Endothelial cell of umbilical vein (primary cell): Measurements from ENCODE around the gene WNT6. TPM values are rescaled to one million over a fixed set of nuclear protein-coding genes. Genes with fewer than 3 reads are reported as not detected.

Experiments used
- BruUV-seq: library from RNA; stranded (reverse); fragments of 400-500 nt; replicated peaks from 2 replicates; lab custom pipeline; 2021; lab: Mats Ljungman, UMichigan
- CTCF ChIA-PET: fragments of 300-600, 350-600 bp; sonication (Branson Sonifier 250); formaldehyde crosslinking; loops from one replicate; lab custom pipeline; 2021; ENCODE audit warnings: antibody characterized with exemption, inconsistent platforms; lab: Charles Lee
- POLR2A ChIA-PET: fragments of 300-600, 350-600 bp; sonication (Branson Sonifier 250); formaldehyde crosslinking; loops from one replicate; lab custom pipeline; 2021; ENCODE audit warnings: antibody characterized with exemption, inconsistent platforms; lab: Charles Lee
- DNase-seq: peaks from one replicate; pipeline ENCODE4 v3.0.0-alpha.2; 2011; ENCODE audit warnings: low read depth, low spot score
- FAIRE-seq: peaks from 2 replicates; lab custom pipeline; 2011; peaks lifted over from hg19 to GRCh38; lab: Jason Lieb, UNC
- H2AFZ ChIP-seq: 2 replicates; pipeline ENCODE4 v1.6.0; 2012; ENCODE audit warnings: low read depth, low read length, control low read depth, inconsistent platforms
- H3K27ac ChIP-seq: 2 replicates; pipeline ENCODE4 v1.5.1; 2011; ENCODE audit warnings: low read depth, mild to moderate bottlenecking, control low read depth, low read length, moderate library complexity; ENCODE audit not compliant: insufficient read depth
- H3K27me3 ChIP-seq, 2 experiments: 2 replicates each; pipeline versions ENCODE4 v1.6.0 to v1.6.1; 2011; ENCODE audit warnings: low read length in 2 of 2, mixed read lengths in 1 of 2; ENCODE audit not compliant: control insufficient read depth in 2 of 2, insufficient read depth in 2 of 2
- H3K36me3 ChIP-seq, 2 experiments: 2 replicates in 1 of 2; 3 replicates in 1 of 2; pipeline ENCODE4 v1.5.1; 2011; ENCODE audit warnings: low read length in 2 of 2, mild to moderate bottlenecking in 1 of 2, moderate library complexity in 1 of 2; ENCODE audit not compliant: control insufficient read depth in 2 of 2, insufficient read depth in 2 of 2; ENCODE audit errors: extremely low read depth in 1 of 2
- H3K4me1 ChIP-seq: 3 replicates; pipeline ENCODE4 v1.5.1; 2011; ENCODE audit warnings: mild to moderate bottlenecking, low read length; ENCODE audit not compliant: control insufficient read depth, insufficient read depth; ENCODE audit errors: extremely low read depth
- H3K4me2 ChIP-seq: 2 replicates; pipeline ENCODE4 v1.6.1; 2011; ENCODE audit warnings: low read length, control low read depth, mixed read lengths; ENCODE audit not compliant: insufficient read depth
- H3K4me3 ChIP-seq, 3 experiments: fragments of 200-600 bp in 1 of 3; sonication (generic), shearing (Covaris generic) in 1 of 3; replicated peaks in 1 of 3; 2 replicates each; pipeline ENCODE4 v1.5.1; 2011 to 2016; ENCODE audit warnings: control low read depth in 3 of 3, low read length in 3 of 3, mild to moderate bottlenecking in 2 of 3, inconsistent platforms in 1 of 3, low read depth in 1 of 3, moderate library complexity in 1 of 3; ENCODE audit not compliant: insufficient read depth in 1 of 3
- H3K79me2 ChIP-seq: 2 replicates; pipeline ENCODE4 v1.6.0; 2012; ENCODE audit warnings: low read length, inconsistent platforms; ENCODE audit not compliant: control insufficient read depth, insufficient read depth
- H3K9ac ChIP-seq: replicated peaks from 2 replicates; pipeline ENCODE3; 2011; ENCODE audit warnings: low read length, control low read depth; ENCODE audit not compliant: insufficient read depth; ENCODE audit errors: extremely low read depth
- H3K9me1 ChIP-seq: replicated peaks from 3 replicates; pipeline ENCODE4 v1.6.0; 2011; ENCODE audit warnings: mild to moderate bottlenecking, low read length; ENCODE audit not compliant: control insufficient read depth, insufficient read depth; ENCODE audit errors: extremely low read depth
- H3K9me3 ChIP-seq: replicated peaks from 2 replicates; pipeline ENCODE4 v1.5.1; 2012; ENCODE audit warnings: low read length, inconsistent platforms; ENCODE audit not compliant: control insufficient read depth, insufficient read depth
- H4K20me1 ChIP-seq: replicated peaks from 2 replicates; pipeline ENCODE3; 2011; ENCODE audit warnings: mild to moderate bottlenecking, low read length; ENCODE audit not compliant: control insufficient read depth, insufficient read depth; ENCODE audit errors: extremely low read depth
- EZH2 ChIP-seq: IDR thresholded peaks from 2 replicates; pipeline ENCODE4 v1.6.1; 2012; ENCODE audit warnings: borderline replicate concordance, low read depth, mild to moderate bottlenecking, moderate library complexity, low read length, inconsistent platforms; ENCODE audit not compliant: severe bottlenecking
- JUN ChIP-seq: IDR thresholded peaks from 2 replicates; pipeline ENCODE4 v1.6.1; 2011; ENCODE audit warnings: borderline replicate concordance, low read depth; ENCODE audit not compliant: insufficient read length, insufficient read depth
- MAX ChIP-seq: IDR thresholded peaks from 2 replicates; pipeline ENCODE4 v1.6.1; 2011; ENCODE audit not compliant: insufficient read depth, insufficient read length
- MYC ChIP-seq: IDR thresholded peaks from one replicate; pipeline ENCODE4 v1.6.1; 2011; ENCODE audit warnings: mild to moderate bottlenecking, low read depth, low read length
- POLR2A ChIP-seq: IDR thresholded peaks from 2 replicates; pipeline ENCODE4 v1.6.1; 2012; ENCODE audit warnings: low read depth, mild to moderate bottlenecking, control low read depth, low read length
- POLR2AphosphoS5 ChIP-seq: IDR thresholded peaks from 2 replicates; pipeline ENCODE4 v1.6.1; 2012; ENCODE audit warnings: low read depth, mild to moderate bottlenecking, control low read depth, low read length, moderate library complexity; ENCODE audit not compliant: insufficient read depth
- dilution Hi-C: fragments of 300-500 bp; cut with MboI; formaldehyde crosslinking; loops from one replicate; pipeline ENCODE4 v1.15.0; 2019; ENCODE audit warnings: low sequenced_read_pairs; ENCODE audit not compliant: extremely low pct_ligation_motif_present
- intact Hi-C: fragments of 100-400 bp; cut with micrococcal nuclease; formaldehyde crosslinking; loops from one replicate; pipeline ENCODE4 v1.10.0; 2022
- polyA plus RNA-seq, 4 experiments: library from polyadenylated mRNA; depleted of rRNA in 3 of 4; stranded (reverse) in 3 of 4; unstranded in 1 of 4; fragments of >200 nt; gene quantifications; 2 replicates each; pipeline versions ENCODE4 v1.2.1 to v1.2.3, GENCODE V29; 2011 to 2012; ENCODE audit warnings: missing spikeins in 1 of 4
- total RNA-seq: library from RNA; stranded (reverse); gene quantifications from 2 replicates; pipeline ENCODE4 v1.2.3, GENCODE V29; 2021
- TF ChIP-seq, protein P1 (sequence below), 2 donors: IDR thresholded peaks; 1 replicate in 1 of 2; 2 replicates in 1 of 2; pipeline ENCODE4 v1.5.1; 2011; ENCODE audit warnings: low read length in 2 of 2, mild to moderate bottlenecking in 2 of 2, moderate library complexity in 2 of 2, control low read depth in 1 of 2, inconsistent platforms in 1 of 2, low read depth in 1 of 2; ENCODE audit not compliant: insufficient read depth in 1 of 2; ENCODE audit errors: extremely low read depth in 1 of 2

The WNT6 gene
- total and polyA plus RNA-seq, 2 donors (not counting 3 experiments of a cell fraction or from before 2014, with no cell fraction given): not detected

GRCh38 chr2:218873359-218874194 is 14.0 kb downstream of the WNT6 start:
- intact Hi-C loops (loop anchor here (10.0 kb wide), 1 partner anchor 281 kb away; no protein-coding TSS in a partner anchor), dilution Hi-C loops (no loop called here)
- no peak for TF ChIP-seq POLR2A
- no peak for TF ChIP-seq POLR2AphosphoS5
- TF ChIP-seq, protein P1, sequence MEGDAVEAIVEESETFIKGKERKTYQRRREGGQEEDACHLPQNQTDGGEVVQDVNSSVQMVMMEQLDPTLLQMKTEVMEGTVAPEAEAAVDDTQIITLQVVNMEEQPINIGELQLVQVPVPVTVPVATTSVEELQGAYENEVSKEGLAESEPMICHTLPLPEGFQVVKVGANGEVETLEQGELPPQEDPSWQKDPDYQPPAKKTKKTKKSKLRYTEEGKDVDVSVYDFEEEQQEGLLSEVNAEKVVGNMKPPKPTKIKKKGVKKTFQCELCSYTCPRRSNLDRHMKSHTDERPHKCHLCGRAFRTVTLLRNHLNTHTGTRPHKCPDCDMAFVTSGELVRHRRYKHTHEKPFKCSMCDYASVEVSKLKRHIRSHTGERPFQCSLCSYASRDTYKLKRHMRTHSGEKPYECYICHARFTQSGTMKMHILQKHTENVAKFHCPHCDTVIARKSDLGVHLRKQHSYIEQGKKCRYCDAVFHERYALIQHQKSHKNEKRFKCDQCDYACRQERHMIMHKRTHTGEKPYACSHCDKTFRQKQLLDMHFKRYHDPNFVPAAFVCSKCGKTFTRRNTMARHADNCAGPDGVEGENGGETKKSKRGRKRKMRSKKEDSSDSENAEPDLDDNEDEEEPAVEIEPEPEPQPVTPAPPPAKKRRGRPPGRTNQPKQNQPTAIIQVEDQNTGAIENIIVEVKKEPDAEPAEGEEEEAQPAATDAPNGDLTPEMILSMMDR (IDR thresholded peaks at IDR 0.05; ENCODE audit: extremely low read depth in 1 of 2, insufficient read depth in 1 of 2, low read depth in 1 of 2, low read length in 2 of 2): no peak
- TF ChIP-seq MAX: no peak
- peak; percentile 86 for TF ChIP-seq EZH2
- no peak for TF ChIP-seq MYC
- TF ChIP-seq JUN: no peak
- Histone ChIP-seq H3K79me2 (no peaks in the 10 kb centered on the region), H3K27me3 (peaks cover 78 to 84% of the 10 kb centered on the region in 2 experiments), H3K4me2 (no peak overlapping the region), H4K20me1 (no peaks in the 10 kb centered on the region), H3K9me1 (no peaks in the 10 kb centered on the region), H3K9me3 (no peaks in the 10 kb centered on the region), H3K4me1 (no peaks in the 10 kb centered on the region), H3K27ac (no peak overlapping the region), H2AFZ (no peak overlapping the region), H3K9ac (no peak overlapping the region), H3K4me3 (no peak overlapping the region), H3K36me3 (no peaks in the 10 kb centered on the region)
- ChIA-PET POLR2A (no interaction called here), CTCF (interaction anchor here (0.6 to 10.5 kb wide), 8 partner anchors 13 to 281 kb away, joined by 3 to 362 read pairs (median 4); no protein-coding TSS in a partner anchor)
- DNase-seq: no peak
- no peak for FAIRE-seq
- BruUV-seq: no TSS peak
